Measurements from ENCODE around the gene MAPKAP1.
A peak's percentile ranks its signal among the peaks of the same experiment; 100 is the strongest.

Gene MAPKAP1

GRCh38 chr9:125427556-125427955 is 279.5 kb downstream of the MAPKAP1 start:
- DNase-seq: no peak

- no peak for DNase-seq
Observed at GRCh38 chr9:125426926-125427325, 280.1 kb downstream of the MAPKAP1 start.

DNA sequence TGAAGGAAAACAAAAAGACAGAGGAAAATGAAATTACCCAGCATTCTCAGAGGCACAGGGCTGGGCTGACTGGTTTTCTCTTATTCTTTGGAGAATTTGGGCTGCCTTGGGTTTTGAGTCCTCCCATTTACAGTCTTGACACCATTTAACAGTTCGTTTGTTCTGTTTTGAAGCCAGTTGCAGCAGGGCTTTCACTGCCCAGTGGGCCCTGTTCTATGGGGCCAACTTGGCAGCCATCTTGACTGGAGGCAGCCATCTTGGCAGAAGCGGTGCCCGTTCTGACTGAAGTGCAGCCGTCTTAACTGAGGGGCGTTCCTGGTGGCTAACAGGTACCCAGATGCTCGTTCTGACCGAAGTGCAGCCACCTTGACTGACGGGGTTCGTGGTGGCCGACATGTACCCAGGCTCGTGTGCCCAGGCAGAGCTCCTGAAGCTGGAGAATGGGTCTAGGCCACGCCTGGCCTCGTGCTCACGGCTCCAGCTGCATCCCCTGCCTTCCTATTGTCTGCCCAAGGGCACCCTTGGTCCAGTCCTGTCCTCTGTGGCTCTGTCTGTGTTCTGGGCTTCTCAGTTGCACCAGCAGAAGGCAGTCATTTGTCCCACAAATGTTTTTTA is 281.0 kb downstream of the MAPKAP1 start:
- no peak for DNase-seq

DNA sequence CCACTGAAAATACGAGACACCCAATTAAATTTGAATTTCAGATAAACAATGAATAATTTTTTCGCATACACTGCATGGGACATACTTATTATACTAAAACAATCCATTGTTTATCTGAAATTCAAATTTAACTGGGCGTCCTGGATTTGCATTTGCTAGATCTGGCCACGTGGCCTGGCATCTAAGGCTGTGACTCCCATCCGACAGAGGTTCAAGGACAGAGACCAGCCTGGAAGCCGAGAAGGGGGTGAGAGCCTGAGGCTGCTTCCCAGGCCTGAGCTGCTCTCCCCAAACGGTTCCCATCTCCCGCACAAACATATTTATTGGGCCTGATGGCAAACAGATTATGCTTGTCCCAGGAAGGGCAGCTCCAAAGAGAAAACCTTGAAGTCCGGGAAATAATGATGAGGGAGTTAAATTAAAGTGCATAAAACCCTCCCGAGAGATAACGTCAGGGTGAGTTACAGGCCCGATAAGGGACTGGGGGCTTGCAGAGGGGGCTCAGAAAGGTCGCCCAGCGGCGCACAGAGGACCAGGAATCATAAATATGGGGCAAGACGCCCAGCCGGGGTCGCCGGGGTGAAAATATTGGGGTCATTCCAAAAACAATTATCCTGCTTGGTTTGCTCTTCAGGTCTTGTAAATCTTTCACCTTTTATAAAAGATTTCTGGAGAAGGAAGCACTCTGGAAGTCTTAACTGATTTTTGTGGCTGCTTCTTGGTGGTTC is 281.7 kb downstream of the MAPKAP1 start:
- no peak for DNase-seq

GRCh38 chr9:125423964-125424363 is 283.0 kb downstream of the MAPKAP1 start:
- DNase-seq: no peak

GRCh38 chr9:125422853-125423252 is 284.2 kb downstream of the MAPKAP1 start:
- no peak for DNase-seq

DNA sequence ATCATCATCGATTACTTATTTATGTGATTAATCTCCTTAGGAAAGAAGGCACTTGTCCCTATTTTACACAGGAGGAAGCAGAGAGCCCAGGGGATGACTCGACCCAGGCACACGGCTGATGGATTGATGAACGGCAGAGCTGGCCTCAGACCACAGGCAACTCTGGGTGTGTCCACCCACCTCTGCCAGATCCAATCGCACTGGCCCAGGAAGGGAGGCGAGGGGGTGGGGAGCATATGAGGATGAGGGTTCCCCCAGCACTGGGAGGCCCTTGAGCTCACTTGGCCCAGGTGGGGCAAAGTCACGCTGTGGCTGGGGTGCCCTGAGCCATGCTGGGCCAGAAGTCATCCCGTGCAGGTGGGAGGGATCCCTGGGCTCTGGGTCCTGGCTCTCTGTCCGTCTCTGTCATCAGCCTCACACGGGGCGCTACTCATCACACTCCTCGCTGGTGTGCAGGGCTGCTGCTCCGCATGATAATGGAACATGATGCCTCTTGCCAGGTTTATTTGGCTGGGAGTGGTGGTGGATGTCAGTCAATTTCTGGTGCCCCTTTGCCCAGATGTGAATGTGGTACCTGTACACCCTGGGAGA is 285.3 kb downstream of the MAPKAP1 start:
- DNase-seq: peak; percentile 6

GRCh38 chr9:125421166-125421565 is 285.8 kb downstream of the MAPKAP1 start:
- DNase-seq: peak; percentile 4

- no peak for DNase-seq
Observed at GRCh38 chr9:125418404-125418803, 288.6 kb downstream of the MAPKAP1 start.

GRCh38 chr9:125416517-125416916 is 290.5 kb downstream of the MAPKAP1 start:
- no peak for DNase-seq

- DNase-seq: no peak
Observed at GRCh38 chr9:125415583-125416460, 291.2 kb downstream of the MAPKAP1 start.

DNA sequence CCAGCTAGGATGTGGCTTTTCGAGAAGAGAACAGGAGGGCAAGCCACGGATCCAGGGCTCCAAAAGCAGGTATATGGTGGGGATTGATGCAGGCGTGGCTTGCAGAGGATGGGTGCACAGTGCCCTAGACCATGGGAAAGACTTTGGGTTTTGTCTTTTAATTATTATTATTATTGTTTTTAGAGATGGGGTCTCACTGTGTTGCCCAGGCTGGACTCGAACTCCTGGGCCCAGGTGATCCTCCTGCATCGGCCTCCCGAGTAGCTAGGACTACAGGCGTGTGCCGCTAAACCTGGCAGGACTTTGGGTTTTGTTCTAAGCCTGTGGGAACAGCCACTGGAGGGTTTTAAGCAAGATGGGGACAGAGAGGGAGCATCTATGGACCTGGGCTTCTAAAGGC is 293.4 kb downstream of the MAPKAP1 start:
- DNase-seq: no peak

GRCh38 chr9:125412166-125412565 is 294.8 kb downstream of the MAPKAP1 start:
- DNase-seq: no peak

GRCh38 chr9:125411171-125411756 is 295.7 kb downstream of the MAPKAP1 start:
- DNase-seq: no peak

DNA sequence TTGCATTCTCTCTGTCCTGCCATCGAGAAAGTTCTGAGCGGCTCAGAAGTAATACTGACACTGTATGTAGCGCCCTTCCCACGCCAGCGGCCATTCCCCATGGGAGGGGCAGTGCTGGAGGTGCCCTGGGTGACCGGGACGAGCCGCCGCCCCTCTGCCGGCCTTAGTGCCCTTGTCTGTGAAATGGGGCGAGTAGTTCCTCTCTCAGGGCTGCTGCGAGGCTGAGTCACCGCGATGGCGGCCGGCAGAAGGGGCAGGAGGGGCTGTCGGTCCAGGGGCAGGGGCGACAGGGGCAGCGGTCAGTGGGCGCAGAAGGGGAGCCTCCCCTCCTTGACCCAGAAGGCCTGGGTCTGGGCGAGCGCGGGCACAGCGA is 296.5 kb downstream of the MAPKAP1 start:
- no peak for DNase-seq

DNA sequence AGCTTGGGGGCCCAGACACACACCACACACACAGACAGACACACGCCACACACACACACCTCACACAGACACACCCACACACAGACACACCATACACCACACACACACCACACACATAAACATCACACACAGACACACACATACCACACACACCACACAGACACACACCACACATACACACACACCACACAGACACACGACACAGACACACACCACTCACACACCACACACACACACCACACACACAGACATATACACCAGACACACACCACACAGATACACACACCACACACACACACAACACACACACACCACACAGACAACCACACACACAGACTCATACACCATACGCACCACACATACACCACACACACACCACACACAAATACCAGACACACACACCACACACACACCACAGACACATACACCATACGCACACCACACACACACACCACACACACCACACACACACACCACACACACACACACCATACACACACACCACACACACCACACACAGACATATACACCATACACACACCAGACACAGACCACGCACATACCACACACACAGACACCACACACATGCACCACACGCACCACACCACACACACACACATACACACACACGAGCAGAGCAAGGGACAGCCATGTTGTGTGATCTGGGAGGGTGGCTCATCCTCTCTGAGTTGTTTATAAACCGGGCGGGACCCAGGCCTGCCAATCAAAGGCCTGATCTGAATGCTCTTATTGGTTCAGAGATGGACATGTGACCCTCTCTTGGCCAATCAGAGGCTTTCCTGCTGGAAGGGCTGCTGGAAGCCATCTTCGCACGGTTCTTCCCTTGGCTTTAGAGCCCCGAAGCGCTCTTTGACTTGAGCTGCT is 297.1 kb downstream of the MAPKAP1 start:
- no peak for DNase-seq

- DNase-seq: no peak
Observed at GRCh38 chr9:125409217-125409636, 297.8 kb downstream of the MAPKAP1 start.

- peak; percentile 96 for DNase-seq
Observed at GRCh38 chr9:125407974-125408900, 298.8 kb downstream of the MAPKAP1 start.

DNA sequence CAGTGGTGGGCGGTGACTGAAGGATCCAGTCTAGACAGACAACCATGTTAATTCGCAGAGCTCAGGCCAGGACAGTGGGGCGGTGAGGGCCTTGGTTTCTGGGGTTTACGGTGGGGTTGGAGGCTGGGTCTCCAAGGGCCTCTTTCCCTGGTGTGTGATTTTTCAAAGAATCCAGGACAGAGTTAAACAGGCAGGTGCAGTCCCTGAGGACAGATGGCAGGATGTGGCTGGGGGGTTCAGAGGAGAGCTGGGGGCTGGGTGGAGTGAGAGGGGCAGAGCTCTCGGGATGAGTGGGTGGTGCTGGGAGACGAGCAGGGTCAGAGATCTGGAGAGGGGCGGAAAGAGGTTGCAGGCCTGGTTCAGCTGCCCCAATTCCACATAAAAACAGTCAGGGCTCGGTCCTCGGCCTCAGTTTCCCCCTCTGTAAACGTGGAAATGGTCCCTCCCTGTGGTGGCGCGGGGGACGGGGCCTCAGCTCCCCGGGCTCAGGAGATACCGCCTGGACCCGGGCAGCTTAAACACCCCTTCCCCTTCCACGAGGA is 299.5 kb downstream of the MAPKAP1 start:
- DNase-seq: no peak

DNA sequence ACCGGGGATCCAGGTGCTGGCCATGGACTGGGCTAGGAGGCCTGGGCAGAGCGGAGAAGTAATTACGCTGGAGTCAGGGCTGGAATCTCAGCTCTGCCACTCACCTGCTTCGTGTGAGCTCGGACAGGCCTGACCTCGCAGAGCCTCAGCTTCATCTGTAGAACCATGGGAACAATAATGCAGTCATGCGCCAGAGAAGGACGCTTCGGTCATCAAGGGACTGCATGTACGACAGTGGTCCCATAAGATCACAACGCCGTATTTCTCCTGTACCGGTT is 300.3 kb downstream of the MAPKAP1 start:
- no peak for DNase-seq

Measured in 8988T (cell line).